Ascending aorta (tissue), 2 donors: ENCODE measurements around the gene KCNMA1. TPM values are rescaled to one million over a fixed set of nuclear protein-coding genes. Genes with fewer than 3 reads are reported as not detected.
A peak's percentile ranks its signal among the peaks of the same experiment; 100 is the strongest.

Experiments used
- DNase-seq, 2 donors: peaks; one replicate each; pipeline ENCODE4 v3.0.0-alpha.2; 2019; ENCODE audit warnings: low spot score in 2 of 2
- H3K27ac ChIP-seq, 2 donors: fragments of 200-600 bp; sonication (generic); one replicate each; pipeline ENCODE4 v1.5.1; 2016 to 2017; ENCODE audit warnings: mild to moderate bottlenecking in 1 of 2
- H3K27me3 ChIP-seq: fragments of 200-600 bp; sonication (generic); one replicate; pipeline ENCODE4 v1.5.1; 2017
- H3K36me3 ChIP-seq, 2 donors: fragments of 200-600 bp; sonication (generic); one replicate each; pipeline ENCODE4 v1.5.1; 2016
- H3K4me1 ChIP-seq, 2 donors: fragments of 200-600 bp; sonication (generic); one replicate each; pipeline ENCODE4 v1.5.1; 2016 to 2017; ENCODE audit warnings: mild to moderate bottlenecking in 1 of 2
- H3K4me3 ChIP-seq, 2 donors: fragments of 200-600 bp; sonication (generic); one replicate each; pipeline ENCODE4 v1.5.1; 2016 to 2017; ENCODE audit warnings: mild to moderate bottlenecking in 1 of 2
- H3K9me3 ChIP-seq, 2 donors: fragments of 200-600 bp; sonication (generic); one replicate each; pipeline ENCODE4 v1.5.1; 2016
- CTCF ChIP-seq, 3 experiments: fragments of 200-600 bp in 2 of 3; fragments of 450-650 bp in 1 of 3; sonication (generic) in 2 of 3; IDR thresholded peaks; one replicate each; pipeline ENCODE4 v1.5.1; 2016 to 2019; ENCODE audit warnings: antibody characterized with exemption in 3 of 3, mild to moderate bottlenecking in 1 of 3, moderate library complexity in 1 of 3
- intact Hi-C: fragments of 100-400 bp; cut with DNase I; formaldehyde crosslinking; loops from one replicate; pipeline ENCODE4 v1.15.1; 2023
- total RNA-seq: library from RNA; depleted of rRNA; stranded (reverse); fragments of >200 nt; gene quantifications from one replicate; pipeline ENCODE4 v1.1.0, GENCODE V29; 2016

The KCNMA1 gene
- total RNA-seq, 1 donor from 2014 or later, result 28.6 TPM

DNA sequence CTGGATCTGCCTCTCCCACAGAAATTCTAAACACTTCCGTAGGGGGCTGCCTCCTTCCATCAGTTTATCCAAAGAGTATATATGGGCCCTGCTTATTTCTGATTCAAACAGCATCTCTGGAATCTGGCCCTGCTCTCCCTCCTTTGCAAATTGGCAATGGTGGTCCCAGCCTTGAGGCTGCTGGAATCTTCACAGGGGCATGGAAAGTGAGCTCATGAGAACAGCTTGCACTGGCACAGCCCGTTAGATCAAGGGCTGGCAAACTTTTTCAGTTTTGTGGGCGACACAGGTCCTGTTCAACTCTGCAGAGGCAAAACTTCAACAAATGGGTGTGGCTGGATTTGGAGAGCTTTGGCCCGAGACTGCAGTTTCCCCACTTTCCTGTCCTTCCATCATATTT lies 526.9 kb downstream of the KCNMA1 start:
- DNase-seq, result peak in 1 of 2 donors; percentile 75
- H3K9me3 ChIP-seq, result no peaks in the 10 kb centered on the region
- TF ChIP-seq CTCF (IDR thresholded peaks at IDR 0.05), result no peak
- intact Hi-C loops, result loop anchor here (2.0 to 10.0 kb wide), 6 partner anchors 100 to 1708 kb away; partner anchors contain the start of gene ZNF503
- peaks cover 20 to 40% of the 10 kb centered on the region in 2 donors for H3K4me1 ChIP-seq
- no peaks in the 10 kb centered on the region for H3K36me3 ChIP-seq
- H3K4me3 ChIP-seq, result no peak overlapping the region
- H3K27ac ChIP-seq, result peak overlapping the region; percentile 75 to 82
- H3K27me3 ChIP-seq, result no peaks in the 10 kb centered on the region

- Histone ChIP-seq H3K27me3 (no peaks in the 10 kb centered on the region), H3K36me3 (no peaks in the 10 kb centered on the region), H3K4me1 (peaks cover 20 to 52% of the 10 kb centered on the region in 2 donors), H3K4me3 (no peak overlapping the region), H3K27ac (peak overlapping the region; percentile 75 to 82), H3K9me3 (no peaks in the 10 kb centered on the region)
- intact Hi-C loops, result no loop called here
- DNase-seq, result no peak
- TF ChIP-seq CTCF (IDR thresholded peaks at IDR 0.05), result no peak
Measured at GRCh38 chr10:77109351-77109994, 528.1 kb downstream of the KCNMA1 start.

DNA sequence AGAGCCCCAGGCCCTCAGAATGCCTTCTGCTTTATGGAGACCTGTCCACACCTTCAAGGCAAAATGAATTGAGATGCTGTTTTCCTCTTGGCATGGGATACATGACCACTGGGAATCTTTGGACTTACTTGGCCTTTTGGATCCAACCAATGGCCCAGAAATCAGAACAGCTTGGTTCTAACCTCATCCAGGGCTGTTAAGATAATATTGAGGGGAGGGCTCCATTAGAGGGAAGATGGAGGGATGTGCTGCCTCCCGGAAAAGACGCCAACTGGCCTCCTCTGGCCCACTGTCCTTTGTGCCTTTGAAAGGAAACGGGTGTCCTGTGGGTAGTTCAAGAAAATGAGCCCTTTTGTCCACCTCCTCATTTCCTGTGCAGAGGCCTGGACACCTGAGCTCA lies 530.9 kb downstream of the KCNMA1 start:
- no peaks in the 10 kb centered on the region for H3K27me3 ChIP-seq
- H3K36me3 ChIP-seq, result no peaks in the 10 kb centered on the region
- peak overlapping the region; percentile 53 to 56 for H3K27ac ChIP-seq
- peaks cover 20 to 53% of the 10 kb centered on the region in 2 donors for H3K4me1 ChIP-seq
- DNase-seq, result no peak
- H3K4me3 ChIP-seq, result no peak overlapping the region
- no peaks in the 10 kb centered on the region for H3K9me3 ChIP-seq
- TF ChIP-seq CTCF (IDR thresholded peaks at IDR 0.05), result no peak
- intact Hi-C loops, result no loop called here

- Histone ChIP-seq H3K4me3 (no peak overlapping the region), H3K27me3 (no peaks in the 10 kb centered on the region), H3K4me1 (peaks cover 14 to 44% of the 10 kb centered on the region in 2 donors), H3K36me3 (peaks cover 0 to 3% of the 10 kb centered on the region in 2 donors), H3K9me3 (no peaks in the 10 kb centered on the region), H3K27ac (peak overlapping the region; percentile 53 to 56)
- no peak for DNase-seq
- no peak for TF ChIP-seq CTCF (IDR thresholded peaks at IDR 0.05)
- intact Hi-C loops, result no loop called here
Measured at GRCh38 chr10:77105761-77106221, 531.8 kb downstream of the KCNMA1 start.

- intact Hi-C loops, result no loop called here
- H3K9me3 ChIP-seq, result no peaks in the 10 kb centered on the region
- peaks cover 10 to 33% of the 10 kb centered on the region in 2 donors for H3K4me1 ChIP-seq
- H3K36me3 ChIP-seq, result peaks cover 0 to 3% of the 10 kb centered on the region in 2 donors
- peak in 1 of 2 donors; percentile 87 for DNase-seq
- no peak for TF ChIP-seq CTCF (IDR thresholded peaks at IDR 0.05)
- H3K27me3 ChIP-seq, result no peaks in the 10 kb centered on the region
- no peak overlapping the region for H3K4me3 ChIP-seq
- H3K27ac ChIP-seq, result peak overlapping the region; percentile 53 to 58
Measured at GRCh38 chr10:77104459-77104980, 533.1 kb downstream of the KCNMA1 start.
